ENCODE results near the gene TSHZ2. TPM values are rescaled to one million over a fixed set of nuclear protein-coding genes. Genes with fewer than 3 reads are reported as not detected.
A peak's percentile ranks its signal among the peaks of the same experiment; 100 is the strongest.

Gene TSHZ2
- total and polyA plus RNA-seq, 9 of the 15 experiments (the other 6 are each of a cell fraction or from before 2014, with no cell fraction given) = 0.03 to 0.20 (median 0.05) TPM; not detected in 4

DNA sequence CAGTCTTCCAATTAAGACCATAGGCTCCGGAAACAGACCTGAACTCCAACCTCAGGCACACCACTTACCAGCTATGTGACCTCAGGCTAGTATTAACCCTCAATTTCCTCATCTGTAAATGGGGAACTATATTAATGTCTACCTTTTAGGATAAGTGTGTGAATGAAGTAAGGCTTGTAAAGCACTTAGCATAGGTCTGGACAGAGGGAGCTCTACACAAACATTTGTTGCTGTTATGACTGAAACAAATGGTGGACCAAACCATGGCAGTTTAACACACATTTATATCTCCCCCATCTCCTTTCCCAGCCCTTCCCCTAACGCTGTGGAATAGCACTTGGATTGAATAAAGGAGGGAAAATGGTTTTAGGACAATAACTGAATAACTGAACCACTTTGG, 48.7 kb downstream of the TSHZ2 start (continued):
- TF ChIP-seq RAD21 (CRISPR knock-in tag; conservative IDR thresholded peaks at IDR 0.05 in 1 of 2, IDR thresholded peaks at IDR 0.05 in 1 of 2) = peak in 1 of 2 experiments; percentile 26; a peak in 1 of 4 replicates

DNA sequence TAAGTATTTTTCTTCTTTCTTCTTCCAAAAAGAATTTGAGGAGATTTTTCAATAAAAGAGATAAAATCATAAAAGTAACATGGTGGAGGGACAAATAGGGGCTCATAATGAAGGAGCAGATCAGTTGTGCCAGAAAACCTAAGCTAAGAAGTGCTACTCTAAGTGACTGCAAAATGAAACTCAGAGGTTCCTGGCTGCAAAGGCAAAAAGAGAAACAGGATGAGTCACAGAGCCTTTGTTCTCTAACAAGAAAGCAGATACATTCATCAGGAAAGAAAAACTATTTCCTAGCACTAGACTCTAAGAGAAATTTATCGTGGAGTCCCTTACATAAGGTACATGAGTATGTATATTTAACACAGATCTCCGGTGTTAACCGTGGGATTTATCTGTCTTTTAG, 49.8 kb downstream of the TSHZ2 start:
- ATAC-seq = no peak
- H3K9me1 ChIP-seq (ENCODE audit: control insufficient read depth, insufficient read depth, low read length) = no peaks in the 10 kb centered on the region
- H3K4me2 ChIP-seq (ENCODE audit: insufficient read depth, low read length) = no peak overlapping the region
- intact Hi-C loops (cut with micrococcal nuclease) = no loop called here
- no peak overlapping the region for H3K27ac ChIP-seq (ENCODE audit: extremely low read depth, low read depth, low read length)
- WGBS (ENCODE audit: insufficient coverage, low coverage, missing lambda C conversion rate) = 0% methylated on average over 3 of the region's 3 CpGs
- no peaks in the 10 kb centered on the region for H3K9me3 ChIP-seq (replicated peaks; ENCODE audit: control insufficient read depth, insufficient read depth, low read depth, low read length)
- no peak overlapping the region for H3K4me3 ChIP-seq
- H3K4me1 ChIP-seq (replicated peaks in 1 of 2; ENCODE audit: control insufficient read depth in 2 of 2, insufficient read depth in 2 of 2, low read length in 2 of 2) = no peaks in the 10 kb centered on the region
- no TSS peak for BruUV-seq (replicated peaks)
- H3K79me2 ChIP-seq (ENCODE audit: control insufficient read depth, insufficient read depth, low read length) = no peaks in the 10 kb centered on the region
- H3K9ac ChIP-seq (ENCODE audit: insufficient read depth in 1 of 2, low read depth in 2 of 2, low read length in 2 of 2) = no peak overlapping the region
- POLR2A ChIA-PET = interaction anchor here (0.9 kb wide), 1 partner anchor 9 kb away, joined by 4 read pairs; no protein-coding TSS in a partner anchor
- CTCF ChIA-PET (ENCODE audit: low intra/inter-chr PET ratio) = no interaction called here
- peaks cover 0 to 5% of the 10 kb centered on the region in 2 experiments; a peak in 1 of 5 replicates for H3K27me3 ChIP-seq (ENCODE audit: control insufficient read depth in 2 of 2, insufficient read depth in 2 of 2, low read length in 2 of 2)
- H2AFZ ChIP-seq (ENCODE audit: low read depth, low read length) = no peak overlapping the region
- no peak for DNase-seq (ENCODE audit: extremely low read depth in 1 of 4, low spot score in 3 of 4)
- H3K36me3 ChIP-seq (ENCODE audit: control insufficient read depth, insufficient read depth, low read length) = no peaks in the 10 kb centered on the region
- TF ChIP-seq KHSRP (IDR thresholded peaks at IDR 0.05) (no peak), ARNT (IDR thresholded peaks at IDR 0.05) (no peak), NR2F6 (CRISPR knock-in tag; IDR thresholded peaks at IDR 0.05) (no peak), FIP1L1 (IDR thresholded peaks at IDR 0.05; ENCODE audit: low read depth, low read length, poor library complexity, severe bottlenecking) (no peak)
- TF ChIP-seq, protein P1, sequence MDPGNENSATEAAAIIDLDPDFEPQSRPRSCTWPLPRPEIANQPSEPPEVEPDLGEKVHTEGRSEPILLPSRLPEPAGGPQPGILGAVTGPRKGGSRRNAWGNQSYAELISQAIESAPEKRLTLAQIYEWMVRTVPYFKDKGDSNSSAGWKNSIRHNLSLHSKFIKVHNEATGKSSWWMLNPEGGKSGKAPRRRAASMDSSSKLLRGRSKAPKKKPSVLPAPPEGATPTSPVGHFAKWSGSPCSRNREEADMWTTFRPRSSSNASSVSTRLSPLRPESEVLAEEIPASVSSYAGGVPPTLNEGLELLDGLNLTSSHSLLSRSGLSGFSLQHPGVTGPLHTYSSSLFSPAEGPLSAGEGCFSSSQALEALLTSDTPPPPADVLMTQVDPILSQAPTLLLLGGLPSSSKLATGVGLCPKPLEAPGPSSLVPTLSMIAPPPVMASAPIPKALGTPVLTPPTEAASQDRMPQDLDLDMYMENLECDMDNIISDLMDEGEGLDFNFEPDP (CRISPR knock-in tag; IDR thresholded peaks at IDR 0.05) = no peak
- TF ChIP-seq, protein P2, sequence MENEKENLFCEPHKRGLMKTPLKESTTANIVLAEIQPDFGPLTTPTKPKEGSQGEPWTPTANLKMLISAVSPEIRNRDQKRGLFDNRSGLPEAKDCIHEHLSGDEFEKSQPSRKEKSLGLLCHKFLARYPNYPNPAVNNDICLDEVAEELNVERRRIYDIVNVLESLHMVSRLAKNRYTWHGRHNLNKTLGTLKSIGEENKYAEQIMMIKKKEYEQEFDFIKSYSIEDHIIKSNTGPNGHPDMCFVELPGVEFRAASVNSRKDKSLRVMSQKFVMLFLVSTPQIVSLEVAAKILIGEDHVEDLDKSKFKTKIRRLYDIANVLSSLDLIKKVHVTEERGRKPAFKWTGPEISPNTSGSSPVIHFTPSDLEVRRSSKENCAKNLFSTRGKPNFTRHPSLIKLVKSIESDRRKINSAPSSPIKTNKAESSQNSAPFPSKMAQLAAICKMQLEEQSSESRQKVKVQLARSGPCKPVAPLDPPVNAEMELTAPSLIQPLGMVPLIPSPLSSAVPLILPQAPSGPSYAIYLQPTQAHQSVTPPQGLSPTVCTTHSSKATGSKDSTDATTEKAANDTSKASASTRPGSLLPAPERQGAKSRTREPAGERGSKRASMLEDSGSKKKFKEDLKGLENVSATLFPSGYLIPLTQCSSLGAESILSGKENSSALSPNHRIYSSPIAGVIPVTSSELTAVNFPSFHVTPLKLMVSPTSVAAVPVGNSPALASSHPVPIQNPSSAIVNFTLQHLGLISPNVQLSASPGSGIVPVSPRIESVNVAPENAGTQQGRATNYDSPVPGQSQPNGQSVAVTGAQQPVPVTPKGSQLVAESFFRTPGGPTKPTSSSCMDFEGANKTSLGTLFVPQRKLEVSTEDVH (IDR thresholded peaks at IDR 0.05; ENCODE audit: low read depth, partially characterized antibody) = no peak
- TF ChIP-seq, protein P3, sequence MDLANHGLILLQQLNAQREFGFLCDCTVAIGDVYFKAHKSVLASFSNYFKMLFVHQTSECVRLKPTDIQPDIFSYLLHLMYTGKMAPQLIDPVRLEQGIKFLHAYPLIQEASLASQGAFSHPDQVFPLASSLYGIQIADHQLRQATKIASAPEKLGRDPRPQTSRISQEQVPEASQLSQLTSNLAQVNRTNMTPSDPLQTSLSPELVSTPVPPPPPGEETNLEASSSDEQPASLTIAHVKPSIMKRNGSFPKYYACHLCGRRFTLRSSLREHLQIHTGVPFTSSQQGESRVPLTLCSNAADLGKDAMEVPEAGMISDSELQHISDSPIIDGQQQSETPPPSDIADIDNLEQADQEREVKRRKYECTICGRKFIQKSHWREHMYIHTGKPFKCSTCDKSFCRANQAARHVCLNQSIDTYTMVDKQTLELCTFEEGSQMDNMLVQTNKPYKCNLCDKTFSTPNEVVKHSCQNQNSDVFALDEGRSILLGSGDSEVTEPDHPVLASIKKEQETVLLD (IDR thresholded peaks at IDR 0.05) = no peak
- in situ Hi-C loops (cut with MboI) = no loop called here
- no peaks in the 10 kb centered on the region for H4K20me1 ChIP-seq (replicated peaks; ENCODE audit: control insufficient read depth, insufficient read depth, low read length)
- FAIRE-seq = no peak
